BLaER1 treated with 17β-estradiol and CSF1 and Interleukin-3, amounts not matched to agents 10 nM and 100 nM (cell line): Measurements from ENCODE around the gene PRPF39.

ENCODE experiments used
- H3K27ac ChIP-seq, 11 experiments: shearing (Covaris generic); formaldehyde crosslinking; 2 replicates each; pipeline ENCODE4 v1.8.1; 2022
- H3K27me3 ChIP-seq, 11 experiments: shearing (Covaris generic); formaldehyde crosslinking; 2 replicates each; pipeline ENCODE4 v1.8.1; 2022
- H3K36me3 ChIP-seq, 11 experiments: shearing (Covaris generic); formaldehyde crosslinking; 2 replicates each; pipeline ENCODE4 v1.8.1; 2022
- H3K4me1 ChIP-seq, 10 experiments: shearing (Covaris generic); formaldehyde crosslinking; 2 replicates each; pipeline ENCODE4 v1.8.1; 2022
- H3K4me2 ChIP-seq, 11 experiments: shearing (Covaris generic); formaldehyde crosslinking; 2 replicates each; pipeline ENCODE4 v1.8.1; 2022
- H3K4me3 ChIP-seq, 10 experiments: shearing (Covaris generic); formaldehyde crosslinking; 2 replicates each; pipeline ENCODE4 v1.8.1; 2022
- H3K9ac ChIP-seq, 11 experiments: shearing (Covaris generic); formaldehyde crosslinking; 2 replicates each; pipeline ENCODE4 v1.8.1; 2022
- H3K9me3 ChIP-seq, 11 experiments: shearing (Covaris generic); formaldehyde crosslinking; replicated peaks in 1 of 11; 2 replicates each; pipeline ENCODE4 v1.8.1; 2022
- H4K20me1 ChIP-seq, 11 experiments: shearing (Covaris generic); formaldehyde crosslinking; 2 replicates each; pipeline ENCODE4 v1.8.1; 2022
- Cebpa-rat ChIP-seq, 11 experiments: shearing (Covaris generic); IDR thresholded peaks; 2 replicates each; pipeline ENCODE4 v1.8.1; 2022

The PRPF39 gene

GRCh38 chr14:45091710-45092109 lies 7.8 kb downstream of the PRPF39 start:
- Histone ChIP-seq H3K9me3 (no peaks in the 10 kb centered on the region), H3K9ac (no peak overlapping the region), H3K36me3 (peaks cover 25 to 94% (median 51%) of the 10 kb centered on the region in 11 experiments), H3K4me2 (no peak overlapping the region), H3K27ac (no peak overlapping the region), H3K27me3 (no peaks in the 10 kb centered on the region), H3K4me1 (peaks cover 0 to 48% (median 5%) of the 10 kb centered on the region in 10 experiments; a peak in 9 of 20 replicates), H4K20me1 (peaks cover 52 to 99% (median 85%) of the 10 kb centered on the region in 11 experiments; a peak in 20 of 22 replicates), H3K4me3 (no peak overlapping the region)
- TF ChIP-seq Cebpa-rat (IDR thresholded peaks at IDR 0.05): no peak

GRCh38 chr14:45094275-45094674 lies 10.4 kb downstream of the PRPF39 start:
- H3K4me3 ChIP-seq: no peak overlapping the region
- H3K27ac ChIP-seq: no peak overlapping the region
- H3K4me2 ChIP-seq: no peak overlapping the region
- H3K4me1 ChIP-seq: peaks cover 0 to 22% (median 0%) of the 10 kb centered on the region in 10 experiments; a peak in 7 of 20 replicates
- H4K20me1 ChIP-seq: peaks cover 31 to 85% (median 65%) of the 10 kb centered on the region in 11 experiments; a peak in 20 of 22 replicates
- no peaks in the 10 kb centered on the region for H3K27me3 ChIP-seq
- H3K36me3 ChIP-seq: peaks cover 48 to 94% (median 69%) of the 10 kb centered on the region in 11 experiments
- TF ChIP-seq Cebpa-rat (IDR thresholded peaks at IDR 0.05): no peak
- no peaks in the 10 kb centered on the region for H3K9me3 ChIP-seq
- no peak overlapping the region for H3K9ac ChIP-seq

GRCh38 chr14:45095143-45095542 lies 11.2 kb downstream of the PRPF39 start:
- peaks cover 55 to 95% (median 76%) of the 10 kb centered on the region in 11 experiments for H3K36me3 ChIP-seq
- no peak overlapping the region for H3K4me3 ChIP-seq
- H3K27me3 ChIP-seq: no peaks in the 10 kb centered on the region
- H4K20me1 ChIP-seq: peaks cover 30 to 85% (median 58%) of the 10 kb centered on the region in 11 experiments; a peak in 20 of 22 replicates
- H3K9ac ChIP-seq: no peak overlapping the region
- peaks cover 0 to 14% (median 0%) of the 10 kb centered on the region in 10 experiments; a peak in 6 of 20 replicates for H3K4me1 ChIP-seq
- no peak overlapping the region for H3K4me2 ChIP-seq
- H3K9me3 ChIP-seq: no peaks in the 10 kb centered on the region
- no peak for TF ChIP-seq Cebpa-rat (IDR thresholded peaks at IDR 0.05)
- H3K27ac ChIP-seq: no peak overlapping the region

GRCh38 chr14:45096218-45096617 lies 12.3 kb downstream of the PRPF39 start:
- Histone ChIP-seq H3K27me3 (no peaks in the 10 kb centered on the region), H3K4me1 (0 out of 20 replicates have a peak, but pooled peaks cover 0 to 8% (median 0%) of the 10 kb centered on the region in 10 experiments), H3K36me3 (peaks cover 66 to 97% (median 83%) of the 10 kb centered on the region in 11 experiments), H4K20me1 (peaks cover 22 to 76% (median 54%) of the 10 kb centered on the region in 11 experiments; a peak in 20 of 22 replicates), H3K9ac (no peak overlapping the region), H3K4me3 (no peak overlapping the region), H3K9me3 (no peaks in the 10 kb centered on the region), H3K27ac (no peak overlapping the region), H3K4me2 (no peak overlapping the region)
- no peak for TF ChIP-seq Cebpa-rat (IDR thresholded peaks at IDR 0.05)

- TF ChIP-seq Cebpa-rat (IDR thresholded peaks at IDR 0.05): no peak
- Histone ChIP-seq H3K36me3 (peaks cover 74 to 100% (median 93%) of the 10 kb centered on the region in 11 experiments), H3K27me3 (no peaks in the 10 kb centered on the region), H3K4me1 (no peaks in the 10 kb centered on the region), H3K4me3 (no peak overlapping the region), H4K20me1 (peaks cover 0 to 29% (median 5%) of the 10 kb centered on the region in 11 experiments; a peak in 12 of 22 replicates), H3K9me3 (no peaks in the 10 kb centered on the region), H3K4me2 (no peak overlapping the region), H3K9ac (no peak overlapping the region), H3K27ac (no peak overlapping the region)
These were observed 19.9 kb downstream of the PRPF39 start for GRCh38 chr14:45103806-45104205.

GRCh38 chr14:45104561-45104960 lies 20.6 kb downstream of the PRPF39 start:
- Histone ChIP-seq H4K20me1 (peaks cover 0 to 26% (median 5%) of the 10 kb centered on the region in 11 experiments; a peak in 12 of 22 replicates), H3K9me3 (no peaks in the 10 kb centered on the region), H3K4me2 (no peak overlapping the region), H3K4me3 (no peak overlapping the region), H3K4me1 (no peaks in the 10 kb centered on the region), H3K36me3 (peaks cover 73 to 100% (median 93%) of the 10 kb centered on the region in 11 experiments), H3K9ac (no peak overlapping the region), H3K27ac (no peak overlapping the region), H3K27me3 (no peaks in the 10 kb centered on the region)
- TF ChIP-seq Cebpa-rat (IDR thresholded peaks at IDR 0.05): no peak

- no peaks in the 10 kb centered on the region for H3K9me3 ChIP-seq
- no peak overlapping the region for H3K27ac ChIP-seq
- H3K36me3 ChIP-seq: peaks cover 90 to 100% (median 95%) of the 10 kb centered on the region in 11 experiments
- no peaks in the 10 kb centered on the region for H3K4me1 ChIP-seq
- no peaks in the 10 kb centered on the region for H3K27me3 ChIP-seq
- no peak overlapping the region for H3K4me3 ChIP-seq
- no peak for TF ChIP-seq Cebpa-rat (IDR thresholded peaks at IDR 0.05)
- H4K20me1 ChIP-seq: peaks cover 0 to 23% (median 7%) of the 10 kb centered on the region in 11 experiments; a peak in 11 of 22 replicates
- H3K4me2 ChIP-seq: no peak overlapping the region
- no peak overlapping the region for H3K9ac ChIP-seq
These were observed 29.2 kb downstream of the PRPF39 start for GRCh38 chr14:45112896-45113781.

GRCh38 chr14:45114327-45114726 lies 30.4 kb downstream of the PRPF39 start:
- Histone ChIP-seq H3K36me3 (peaks cover 94 to 100% (median 98%) of the 10 kb centered on the region in 11 experiments), H3K4me2 (no peak overlapping the region), H3K9ac (no peak overlapping the region), H3K4me1 (no peaks in the 10 kb centered on the region), H3K9me3 (no peaks in the 10 kb centered on the region), H3K27me3 (no peaks in the 10 kb centered on the region), H3K4me3 (no peak overlapping the region), H3K27ac (no peak overlapping the region), H4K20me1 (peaks cover 0 to 23% (median 7%) of the 10 kb centered on the region in 11 experiments; a peak in 11 of 22 replicates)
- TF ChIP-seq Cebpa-rat (IDR thresholded peaks at IDR 0.05): no peak

GRCh38 chr14:45118594-45118993 lies 34.7 kb downstream of the PRPF39 start:
- TF ChIP-seq Cebpa-rat (IDR thresholded peaks at IDR 0.05): no peak
- H3K4me1 ChIP-seq: no peaks in the 10 kb centered on the region
- no peaks in the 10 kb centered on the region for H3K9me3 ChIP-seq
- H4K20me1 ChIP-seq: peaks cover 0 to 17% (median 4%) of the 10 kb centered on the region in 11 experiments; a peak in 12 of 22 replicates
- no peak overlapping the region for H3K27ac ChIP-seq
- H3K27me3 ChIP-seq: no peaks in the 10 kb centered on the region
- H3K36me3 ChIP-seq: peaks cover 88 to 100% (median 99%) of the 10 kb centered on the region in 11 experiments
- H3K4me3 ChIP-seq: no peak overlapping the region
- H3K4me2 ChIP-seq: no peak overlapping the region
- no peak overlapping the region for H3K9ac ChIP-seq
